ENCODE measurements around the gene GOLGA6C.
"Not testable (repeated sequence)": the region's sequence is repeated elsewhere in the genome, so short reads cannot be mapped to it uniquely, and the experiment has no call there.

- not testable (repeated sequence) for TF ChIP-seq CTCF, EZH2phosphoT487, EZH2 (IDR thresholded peaks at IDR 0.05)
Observed at GRCh38 chr15:75302753-75303152, 44.6 kb downstream of the GOLGA6C start.

Data from neural progenitor cell (in vitro differentiated cells).